ENCODE data around the gene VEZF1. TPM values are rescaled to one million over a fixed set of nuclear protein-coding genes. Genes with fewer than 3 reads are reported as not detected.

Gene VEZF1
- total and polyA plus RNA-seq, 4 donors, result 18.0 to 78.9 (median 43.9) TPM

- Histone ChIP-seq H3K4me1 (ENCODE audit: control insufficient read depth in 5 of 5, insufficient read depth in 5 of 5, low read length in 5 of 5) (peaks cover 10 to 55% (median 29%) of the 10 kb centered on the region in 5 donors), H3K4me3 (no peak overlapping the region), H3K27ac (ENCODE audit: low read depth in 1 of 2, low read length in 1 of 2) (no peak overlapping the region), H3K36me3 (ENCODE audit: control insufficient read depth in 4 of 4, insufficient read depth in 4 of 4, low read length in 4 of 4) (no peaks in the 10 kb centered on the region), H3K9ac (ENCODE audit: insufficient read depth in 1 of 2, low read length in 2 of 2) (no peak overlapping the region), H3K27me3 (ENCODE audit: control insufficient read depth in 3 of 3, insufficient read depth in 3 of 3, low read length in 2 of 3) (no peaks in the 10 kb centered on the region), H3K9me3 (ENCODE audit: control insufficient read depth in 4 of 4, insufficient read depth in 3 of 4, low read length in 3 of 4) (no peaks in the 10 kb centered on the region)
- DNase-seq (no peak), ATAC-seq (ENCODE audit: insufficient read depth, low FRiP score) (no peak)
- no peak for TF ChIP-seq CTCF (IDR thresholded peaks at IDR 0.05; ENCODE audit: control extremely low read depth, extremely low read depth)
- WGBS, 2 donors, result 86 to 87% methylated on average over 6 of the region's 6 CpGs
Measured at GRCh38 chr17:57944908-57945307, 43.1 kb downstream of the VEZF1 start.

- no peak overlapping the region for H3K9ac ChIP-seq (ENCODE audit: insufficient read depth in 1 of 2, low read length in 2 of 2)
- no peak for DNase-seq
- WGBS, 2 donors, result 85 to 92% methylated on average over 3 of the region's 3 CpGs
Measured at GRCh38 chr17:57943645-57944044, 44.4 kb downstream of the VEZF1 start.

GRCh38 chr17:57943140-57943539 is 44.9 kb downstream of the VEZF1 start:
- DNase-seq (no peak), ATAC-seq (ENCODE audit: insufficient read depth, low FRiP score) (no peak)
- Histone ChIP-seq H3K36me3 (ENCODE audit: control insufficient read depth in 4 of 4, insufficient read depth in 4 of 4, low read length in 4 of 4) (no peaks in the 10 kb centered on the region), H3K9ac (ENCODE audit: insufficient read depth in 1 of 2, low read length in 2 of 2) (no peak overlapping the region), H3K4me3 (no peak overlapping the region), H3K27me3 (ENCODE audit: control insufficient read depth in 3 of 3, insufficient read depth in 3 of 3, low read length in 2 of 3) (no peaks in the 10 kb centered on the region), H3K4me1 (ENCODE audit: control insufficient read depth in 5 of 5, insufficient read depth in 5 of 5, low read length in 5 of 5) (peaks cover 14 to 39% (median 24%) of the 10 kb centered on the region in 5 donors), H3K27ac (ENCODE audit: low read depth in 1 of 2, low read length in 1 of 2) (peak overlapping the region in 1 of 2 donors; percentile 14), H3K9me3 (ENCODE audit: control insufficient read depth in 4 of 4, insufficient read depth in 3 of 4, low read length in 3 of 4) (no peaks in the 10 kb centered on the region)
- no peak for TF ChIP-seq CTCF (IDR thresholded peaks at IDR 0.05; ENCODE audit: control extremely low read depth, extremely low read depth)
- 70 to 76% methylated on average over 6 of the region's 6 CpGs for WGBS, 2 donors

More at GRCh38 chr17:57943645-57944044, 44.4 kb downstream of the VEZF1 start:
- TF ChIP-seq CTCF (IDR thresholded peaks at IDR 0.05; ENCODE audit: control extremely low read depth, extremely low read depth), result no peak
- Histone ChIP-seq H3K27ac (ENCODE audit: low read depth in 1 of 2, low read length in 1 of 2) (peak overlapping the region in 1 of 2 donors; percentile 14), H3K27me3 (ENCODE audit: control insufficient read depth in 3 of 3, insufficient read depth in 3 of 3, low read length in 2 of 3) (no peaks in the 10 kb centered on the region), H3K36me3 (ENCODE audit: control insufficient read depth in 4 of 4, insufficient read depth in 4 of 4, low read length in 4 of 4) (no peaks in the 10 kb centered on the region), H3K9me3 (ENCODE audit: control insufficient read depth in 4 of 4, insufficient read depth in 3 of 4, low read length in 3 of 4) (no peaks in the 10 kb centered on the region), H3K4me1 (ENCODE audit: control insufficient read depth in 5 of 5, insufficient read depth in 5 of 5, low read length in 5 of 5) (peaks cover 14 to 44% (median 24%) of the 10 kb centered on the region in 5 donors), H3K4me3 (no peak overlapping the region)
- ATAC-seq (ENCODE audit: insufficient read depth, low FRiP score), result no peak
